SH-SY5Y (cell line): ENCODE results near the gene PSMB2.

Experiments used
- GATA2 ChIP-seq: IDR thresholded peaks from 2 replicates; pipeline ENCODE4 v1.6.1; 2011; ENCODE audit warnings: mild to moderate bottlenecking, low read depth, low read length
- GATA3 ChIP-seq: IDR thresholded peaks from 2 replicates; pipeline ENCODE4 v1.6.1; 2011; ENCODE audit warnings: low read depth, mild to moderate bottlenecking, low read length, moderate library complexity

DNA sequence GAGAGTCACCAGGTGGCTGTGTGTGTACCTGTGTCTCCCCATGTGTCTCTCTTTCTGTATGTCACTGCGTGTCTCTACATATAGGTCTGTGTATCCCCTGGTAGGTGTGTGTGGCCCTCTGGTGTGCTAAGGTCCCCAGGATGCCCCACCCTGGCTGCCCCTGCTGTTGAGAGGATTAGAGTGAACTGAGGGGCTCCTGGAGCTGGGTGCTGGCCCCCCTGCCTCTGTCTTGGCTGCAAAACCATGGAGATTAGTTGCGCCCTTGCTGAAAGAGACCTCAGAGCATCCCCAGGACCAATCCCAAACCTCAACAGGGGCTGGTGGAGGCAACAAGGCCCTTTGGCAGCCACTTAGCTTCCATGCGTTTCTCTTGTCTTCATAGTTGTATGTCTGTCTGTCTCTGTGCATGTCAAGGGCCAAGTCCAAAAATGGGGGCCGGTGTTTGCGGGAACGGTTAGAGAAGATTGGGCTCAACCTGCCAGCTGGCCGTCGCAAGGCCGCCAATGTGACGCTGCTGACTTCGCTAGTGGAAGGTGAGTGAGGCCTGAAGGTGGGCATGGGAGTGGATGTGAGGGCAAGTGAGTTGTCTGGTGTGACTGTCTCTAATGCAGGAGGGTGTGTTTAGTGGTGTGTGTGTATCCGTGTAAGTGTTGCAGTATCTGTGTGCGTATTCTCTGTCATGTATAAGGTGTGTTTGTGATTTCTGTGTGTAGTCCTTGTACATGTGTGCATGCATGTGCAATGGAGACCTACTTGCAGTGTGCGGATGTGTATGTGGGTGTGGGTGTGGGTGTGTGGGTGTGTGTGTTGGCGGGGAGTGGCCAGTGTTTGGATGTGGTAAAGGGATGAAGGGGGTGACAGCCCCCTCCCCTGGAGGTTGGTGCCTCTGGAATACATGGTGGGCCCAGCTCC lies 51.6 kb downstream of the PSMB2 start:
- TF ChIP-seq GATA3 (no peak), GATA2 (no peak)
